Skeletal muscle tissue (tissue), 4 donors: ENCODE results near the gene STK40. TPM values are rescaled to one million over a fixed set of nuclear protein-coding genes. Genes with fewer than 3 reads are reported as not detected.

Experiments
- H3K27ac ChIP-seq: one replicate; pipeline ENCODE4 v1.7.0; 2013; ENCODE audit warnings: mild to moderate bottlenecking, low read depth, low read length, inconsistent platforms
- H3K27me3 ChIP-seq, 3 donors: one replicate each; pipeline ENCODE4 v1.7.0; 2013; ENCODE audit warnings: low read length in 3 of 3; ENCODE audit not compliant: control insufficient read depth in 3 of 3, insufficient read depth in 3 of 3
- H3K36me3 ChIP-seq, 3 donors: one replicate each; pipeline ENCODE4 v1.7.0; 2013; ENCODE audit warnings: low read length in 3 of 3; ENCODE audit not compliant: control insufficient read depth in 3 of 3, insufficient read depth in 3 of 3
- H3K4me1 ChIP-seq, 3 donors: one replicate each; pipeline ENCODE4 v1.7.0; 2013; ENCODE audit warnings: low read length in 3 of 3, mild to moderate bottlenecking in 3 of 3; ENCODE audit not compliant: control insufficient read depth in 3 of 3, insufficient read depth in 3 of 3
- H3K4me3 ChIP-seq, 3 donors: one replicate each; pipeline ENCODE4 v1.7.0; 2013; ENCODE audit warnings: low read length in 3 of 3
- H3K9ac ChIP-seq, 3 donors: one replicate each; pipeline ENCODE4 v1.7.0; 2013; ENCODE audit warnings: low read length in 3 of 3, mild to moderate bottlenecking in 3 of 3, moderate library complexity in 2 of 3, low read depth in 1 of 3
- H3K9me3 ChIP-seq, 3 donors: one replicate each; pipeline ENCODE4 v1.7.0; 2013; ENCODE audit warnings: low read length in 3 of 3; ENCODE audit not compliant: control insufficient read depth in 3 of 3
- total RNA-seq: library from RNA; depleted of rRNA; stranded (reverse); fragments of >200 nt; gene quantifications from one replicate; pipeline ENCODE4 v1.2.3, GENCODE V29; 2014
- donor health status: Osteomylitis.

STK40 gene
- total RNA-seq, 1 donor from 2014 or later, result 11.0 TPM

- Histone ChIP-seq H3K9me3 (no peaks in the 10 kb centered on the region), H3K27me3 (no peaks in the 10 kb centered on the region), H3K4me3 (no peak overlapping the region), H3K4me1 (peaks cover 0 to 3% (median 2%) of the 10 kb centered on the region in 3 donors), H3K9ac (no peak overlapping the region), H3K27ac (no peak overlapping the region), H3K36me3 (peaks cover 57 to 64% (median 58%) of the 10 kb centered on the region in 3 donors)
These were observed 26.3 kb downstream of the STK40 start for GRCh38 chr1:36359383-36359782.

- H3K27me3 ChIP-seq, result no peaks in the 10 kb centered on the region
- peaks cover 0 to 3% (median 2%) of the 10 kb centered on the region in 3 donors for H3K4me1 ChIP-seq
- H3K9me3 ChIP-seq, result no peaks in the 10 kb centered on the region
- H3K4me3 ChIP-seq, result no peak overlapping the region
- peaks cover 63 to 70% (median 64%) of the 10 kb centered on the region in 3 donors for H3K36me3 ChIP-seq
- no peak overlapping the region for H3K27ac ChIP-seq
- H3K9ac ChIP-seq, result no peak overlapping the region
These were observed 27.1 kb downstream of the STK40 start for GRCh38 chr1:36358514-36359084.

- Histone ChIP-seq H3K4me3 (no peak overlapping the region), H3K27ac (no peak overlapping the region), H3K36me3 (peaks cover 63 to 70% (median 65%) of the 10 kb centered on the region in 3 donors), H3K9ac (no peak overlapping the region), H3K4me1 (peaks cover 13 to 20% (median 18%) of the 10 kb centered on the region in 3 donors), H3K27me3 (no peaks in the 10 kb centered on the region), H3K9me3 (no peaks in the 10 kb centered on the region)
These were observed 29.9 kb downstream of the STK40 start for GRCh38 chr1:36355811-36356210.

- Histone ChIP-seq H3K27ac (no peak overlapping the region), H3K4me3 (no peak overlapping the region), H3K27me3 (no peaks in the 10 kb centered on the region), H3K36me3 (peaks cover 61 to 63% (median 63%) of the 10 kb centered on the region in 3 donors), H3K9me3 (no peaks in the 10 kb centered on the region), H3K4me1 (peaks cover 26 to 33% (median 32%) of the 10 kb centered on the region in 3 donors), H3K9ac (no peak overlapping the region)
These were observed 31.2 kb downstream of the STK40 start for GRCh38 chr1:36354486-36354885.

GRCh38 chr1:36352910-36353878 lies 32.5 kb downstream of the STK40 start:
- Histone ChIP-seq H3K27ac (no peak overlapping the region), H3K9ac (no peak overlapping the region), H3K4me1 (peaks cover 26 to 38% (median 37%) of the 10 kb centered on the region in 3 donors), H3K9me3 (no peaks in the 10 kb centered on the region), H3K4me3 (no peak overlapping the region), H3K36me3 (peaks cover 60 to 65% (median 62%) of the 10 kb centered on the region in 3 donors), H3K27me3 (no peaks in the 10 kb centered on the region)

- no peaks in the 10 kb centered on the region for H3K27me3 ChIP-seq
- H3K9me3 ChIP-seq, result no peaks in the 10 kb centered on the region
- H3K9ac ChIP-seq, result no peak overlapping the region
- no peak overlapping the region for H3K27ac ChIP-seq
- H3K4me1 ChIP-seq, result peaks cover 26 to 38% (median 37%) of the 10 kb centered on the region in 3 donors
- H3K4me3 ChIP-seq, result no peak overlapping the region
- H3K36me3 ChIP-seq, result peaks cover 59 to 62% (median 61%) of the 10 kb centered on the region in 3 donors
These were observed 33.4 kb downstream of the STK40 start for GRCh38 chr1:36352125-36352909.

GRCh38 chr1:36351227-36351977 lies 34.3 kb downstream of the STK40 start:
- H3K36me3 ChIP-seq, result peaks cover 61 to 65% (median 62%) of the 10 kb centered on the region in 3 donors
- no peaks in the 10 kb centered on the region for H3K27me3 ChIP-seq
- H3K9me3 ChIP-seq, result no peaks in the 10 kb centered on the region
- peak overlapping the region in 1 of 3 donors; percentile 54 for H3K9ac ChIP-seq
- peak overlapping the region; percentile 55 for H3K27ac ChIP-seq
- H3K4me3 ChIP-seq, result no peak overlapping the region
- peaks cover 26 to 38% (median 37%) of the 10 kb centered on the region in 3 donors for H3K4me1 ChIP-seq

- H3K9ac ChIP-seq, result peak overlapping the region in 2 of 3 donors; percentile 15 to 54
These were observed 35.0 kb downstream of the STK40 start for GRCh38 chr1:36350659-36351226.

GRCh38 chr1:36349839-36350238 lies 35.9 kb downstream of the STK40 start:
- H3K9me3 ChIP-seq, result no peaks in the 10 kb centered on the region
- H3K27ac ChIP-seq, result peak overlapping the region; percentile 55
- H3K4me1 ChIP-seq, result peaks cover 34 to 46% (median 45%) of the 10 kb centered on the region in 3 donors
- H3K36me3 ChIP-seq, result peaks cover 55 to 63% (median 59%) of the 10 kb centered on the region in 3 donors
- H3K9ac ChIP-seq, result peak overlapping the region in 1 of 3 donors; percentile 54
- no peak overlapping the region for H3K4me3 ChIP-seq
- H3K27me3 ChIP-seq, result no peaks in the 10 kb centered on the region

More at GRCh38 chr1:36350659-36351226, 35.0 kb downstream of the STK40 start:
- Histone ChIP-seq H3K27me3 (no peaks in the 10 kb centered on the region), H3K4me3 (peak overlapping the region in 1 of 3 donors; percentile 13), H3K9me3 (no peaks in the 10 kb centered on the region), H3K36me3 (peaks cover 61 to 63% (median 61%) of the 10 kb centered on the region in 3 donors), H3K27ac (peak overlapping the region; percentile 55), H3K4me1 (peaks cover 26 to 38% (median 37%) of the 10 kb centered on the region in 3 donors)
